ENCODE data around the gene ANKRD66. TPM values are rescaled to one million over a fixed set of nuclear protein-coding genes. Genes with fewer than 3 reads are reported as not detected.
A peak's percentile ranks its signal among the peaks of the same experiment; 100 is the strongest.

ANKRD66 gene
- total and polyA plus RNA-seq, 4 experiments from 2014 or later, result not detected

GRCh38 chr6:46729787-46730326 is 16.9 kb upstream of the ANKRD66 start:
- H3K9me3 ChIP-seq (ENCODE audit: control insufficient read depth in 1 of 2, low read length in 2 of 2), result no peaks in the 10 kb centered on the region
- ChIA-PET CTCF (ENCODE audit: partially characterized antibody) (no interaction called here), POLR2A (ENCODE audit: partially characterized antibody) (no interaction called here)
- no peak overlapping the region for H3K27ac Mint-ChIP-seq
- H3K4me3 ChIP-seq (ENCODE audit: low read length in 2 of 2), result no peak overlapping the region
- DNase-seq, result no peak
- H3K4me1 Mint-ChIP-seq, result peaks cover 0 to 4% (median 3%) of the 10 kb centered on the region in 4 donors
- peaks cover 37 to 40% of the 10 kb centered on the region in 2 donors for H3K27me3 Mint-ChIP-seq
- H3K27me3 ChIP-seq (ENCODE audit: insufficient read depth, low read length), result no peaks in the 10 kb centered on the region
- no peaks in the 10 kb centered on the region for H3K4me1 ChIP-seq (ENCODE audit: insufficient read depth, low read length)
- no peaks in the 10 kb centered on the region for H3K36me3 ChIP-seq (ENCODE audit: insufficient read depth, low read length)
- H3K36me3 Mint-ChIP-seq, result no peaks in the 10 kb centered on the region
- no peak overlapping the region for H3K27ac ChIP-seq (ENCODE audit: low read depth, low read length)
- peaks cover 0 to 4% (median 0%) of the 10 kb centered on the region in 8 donors for H3K9me3 Mint-ChIP-seq
- intact Hi-C loops (cut with micrococcal nuclease), result no loop called here
- no peak overlapping the region for H3K4me3 Mint-ChIP-seq

GRCh38 chr6:46730921-46731461 is 15.7 kb upstream of the ANKRD66 start:
- ChIA-PET POLR2A (ENCODE audit: partially characterized antibody) (no interaction called here), CTCF (ENCODE audit: partially characterized antibody) (no interaction called here)
- Histone ChIP-seq H3K36me3 (ENCODE audit: insufficient read depth, low read length) (no peaks in the 10 kb centered on the region), H3K9me3 (ENCODE audit: control insufficient read depth in 1 of 2, low read length in 2 of 2) (no peaks in the 10 kb centered on the region), H3K27ac (ENCODE audit: low read depth, low read length) (no peak overlapping the region), H3K27me3 (ENCODE audit: insufficient read depth, low read length) (peaks cover 3% of the 10 kb centered on the region), H3K4me1 (ENCODE audit: insufficient read depth, low read length) (no peaks in the 10 kb centered on the region), H3K4me3 (ENCODE audit: low read length in 2 of 2) (no peak overlapping the region)
- Mint-ChIP-seq H3K4me1 (peaks cover 4 to 10% (median 5%) of the 10 kb centered on the region in 4 donors), H3K36me3 (no peaks in the 10 kb centered on the region), H3K27me3 (peaks cover 40 to 45% of the 10 kb centered on the region in 2 donors), H3K9me3 (peaks cover 0 to 5% (median 0%) of the 10 kb centered on the region in 8 donors), H3K27ac (no peak overlapping the region), H3K4me3 (no peak overlapping the region)
- intact Hi-C loops (cut with micrococcal nuclease), result no loop called here
- no peak for DNase-seq

GRCh38 chr6:46733341-46733801 is 13.4 kb upstream of the ANKRD66 start:
- Histone ChIP-seq H3K27ac (ENCODE audit: low read depth, low read length) (no peak overlapping the region), H3K4me1 (ENCODE audit: insufficient read depth, low read length) (no peaks in the 10 kb centered on the region), H3K4me3 (ENCODE audit: low read length in 2 of 2) (no peak overlapping the region), H3K36me3 (ENCODE audit: insufficient read depth, low read length) (no peaks in the 10 kb centered on the region), H3K9me3 (ENCODE audit: control insufficient read depth in 1 of 2, low read length in 2 of 2) (no peaks in the 10 kb centered on the region), H3K27me3 (ENCODE audit: insufficient read depth, low read length) (peaks cover 7% of the 10 kb centered on the region)
- ChIA-PET POLR2A (ENCODE audit: partially characterized antibody) (no interaction called here), CTCF (ENCODE audit: partially characterized antibody) (no interaction called here)
- H3K4me3 Mint-ChIP-seq, result peak overlapping the region in 2 of 8 donors; percentile 42 to 43
- H3K27ac Mint-ChIP-seq, result no peak overlapping the region
- DNase-seq, result no peak
- H3K27me3 Mint-ChIP-seq, result peaks cover 43 to 47% of the 10 kb centered on the region in 2 donors
- no peaks in the 10 kb centered on the region for H3K36me3 Mint-ChIP-seq
- H3K9me3 Mint-ChIP-seq, result peaks cover 0 to 5% (median 0%) of the 10 kb centered on the region in 8 donors
- H3K4me1 Mint-ChIP-seq, result peaks cover 4 to 15% (median 5%) of the 10 kb centered on the region in 4 donors
- intact Hi-C loops (cut with micrococcal nuclease), result no loop called here

GRCh38 chr6:46734867-46735719 is 11.6 kb upstream of the ANKRD66 start, which contains the start of gene PLA2G7:
PLA2G7 (minus strand) TSS chr6:46735375; CDS start chr6:46722891, 12,484 bp downstream.
- Histone ChIP-seq H3K27ac (ENCODE audit: low read depth, low read length) (no peak within 1 kb of the TSS), H3K9me3 (ENCODE audit: control insufficient read depth in 1 of 2, low read length in 2 of 2) (no peaks in the 10 kb centered on the region), H3K4me1 (ENCODE audit: insufficient read depth, low read length) (no peaks in the 10 kb centered on the region), H3K27me3 (ENCODE audit: insufficient read depth, low read length) (peaks cover 7% of the 10 kb centered on the region), H3K4me3 (ENCODE audit: low read length in 2 of 2) (no peak within 1 kb of the TSS), H3K36me3 (ENCODE audit: insufficient read depth, low read length) (no peaks in the 10 kb centered on the region)
- Mint-ChIP-seq H3K9me3 (peaks cover 0 to 8% (median 0%) of the 10 kb centered on the region in 8 donors), H3K27me3 (peaks cover 42 to 47% of the 10 kb centered on the region in 2 donors), H3K4me3 (peak within 1 kb of the TSS in 6 of 8 donors; percentile 25 to 68 (median 34)), H3K36me3 (no peaks in the 10 kb centered on the region), H3K27ac (no peak within 1 kb of the TSS), H3K4me1 (peaks cover 4 to 15% (median 5%) of the 10 kb centered on the region in 4 donors)
- ChIA-PET POLR2A (ENCODE audit: partially characterized antibody) (no interaction called here), CTCF (ENCODE audit: partially characterized antibody) (no interaction called here)
- intact Hi-C loops (cut with micrococcal nuclease), result no loop called here
- no peak for DNase-seq

GRCh38 chr6:46735720-46736031 is 11.1 kb upstream of the ANKRD66 start:
- no peaks in the 10 kb centered on the region for H3K36me3 Mint-ChIP-seq
- no peak overlapping the region for H3K4me3 ChIP-seq (ENCODE audit: low read length in 2 of 2)
- peaks cover 0 to 8% (median 0%) of the 10 kb centered on the region in 8 donors for H3K9me3 Mint-ChIP-seq
- POLR2A ChIA-PET (ENCODE audit: partially characterized antibody), result no interaction called here
- DNase-seq, result no peak
- peaks cover 42 to 46% of the 10 kb centered on the region in 2 donors for H3K27me3 Mint-ChIP-seq
- intact Hi-C loops (cut with micrococcal nuclease), result no loop called here
- H3K36me3 ChIP-seq (ENCODE audit: insufficient read depth, low read length), result no peaks in the 10 kb centered on the region
- no peak overlapping the region for H3K27ac Mint-ChIP-seq
- peaks cover 7% of the 10 kb centered on the region for H3K27me3 ChIP-seq (ENCODE audit: insufficient read depth, low read length)
- H3K9me3 ChIP-seq (ENCODE audit: control insufficient read depth in 1 of 2, low read length in 2 of 2), result no peaks in the 10 kb centered on the region
- peaks cover 4 to 15% (median 5%) of the 10 kb centered on the region in 4 donors for H3K4me1 Mint-ChIP-seq
- no peak overlapping the region for H3K27ac ChIP-seq (ENCODE audit: low read depth, low read length)
- peak overlapping the region in 1 of 8 donors; percentile 66 for H3K4me3 Mint-ChIP-seq
- CTCF ChIA-PET (ENCODE audit: partially characterized antibody), result no interaction called here
- no peaks in the 10 kb centered on the region for H3K4me1 ChIP-seq (ENCODE audit: insufficient read depth, low read length)

GRCh38 chr6:46736906-46737305 is 9.8 kb upstream of the ANKRD66 start:
- peaks cover 4 to 15% (median 5%) of the 10 kb centered on the region in 4 donors for H3K4me1 Mint-ChIP-seq
- H3K36me3 Mint-ChIP-seq, result no peaks in the 10 kb centered on the region
- DNase-seq, result no peak
- ChIA-PET POLR2A (ENCODE audit: partially characterized antibody) (no interaction called here), CTCF (ENCODE audit: partially characterized antibody) (no interaction called here)
- no peaks in the 10 kb centered on the region for H3K4me1 ChIP-seq (ENCODE audit: insufficient read depth, low read length)
- peaks cover 0 to 11% (median 0%) of the 10 kb centered on the region in 8 donors for H3K9me3 Mint-ChIP-seq
- H3K36me3 ChIP-seq (ENCODE audit: insufficient read depth, low read length), result no peaks in the 10 kb centered on the region
- H3K27me3 ChIP-seq (ENCODE audit: insufficient read depth, low read length), result peaks cover 7% of the 10 kb centered on the region
- no peak overlapping the region for H3K4me3 ChIP-seq (ENCODE audit: low read length in 2 of 2)
- intact Hi-C loops (cut with micrococcal nuclease), result no loop called here
- no peak overlapping the region for H3K27ac ChIP-seq (ENCODE audit: low read depth, low read length)
- no peaks in the 10 kb centered on the region for H3K9me3 ChIP-seq (ENCODE audit: control insufficient read depth in 1 of 2, low read length in 2 of 2)
- H3K4me3 Mint-ChIP-seq, result no peak overlapping the region
- peaks cover 34 to 38% of the 10 kb centered on the region in 2 donors for H3K27me3 Mint-ChIP-seq
- peak overlapping the region in 1 of 7 donors; percentile 75 for H3K27ac Mint-ChIP-seq

- Histone ChIP-seq H3K36me3 (ENCODE audit: insufficient read depth, low read length) (no peaks in the 10 kb centered on the region), H3K9me3 (ENCODE audit: control insufficient read depth in 1 of 2, low read length in 2 of 2) (no peaks in the 10 kb centered on the region), H3K4me3 (ENCODE audit: low read length in 2 of 2) (no peak overlapping the region), H3K4me1 (ENCODE audit: insufficient read depth, low read length) (no peaks in the 10 kb centered on the region), H3K27ac (ENCODE audit: low read depth, low read length) (no peak overlapping the region), H3K27me3 (ENCODE audit: insufficient read depth, low read length) (peaks cover 4% of the 10 kb centered on the region)
- CTCF ChIA-PET (ENCODE audit: partially characterized antibody), result no interaction called here
- Mint-ChIP-seq H3K4me3 (no peak overlapping the region), H3K36me3 (no peaks in the 10 kb centered on the region), H3K9me3 (peaks cover 0 to 5% (median 0%) of the 10 kb centered on the region in 8 donors), H3K27me3 (peaks cover 13 to 17% of the 10 kb centered on the region in 2 donors), H3K27ac (no peak overlapping the region), H3K4me1 (peaks cover 0 to 1% (median 0%) of the 10 kb centered on the region in 4 donors)
- intact Hi-C loops (cut with micrococcal nuclease), result no loop called here
- DNase-seq, result no peak
- POLR2A ChIA-PET (ENCODE audit: partially characterized antibody), result no interaction called here
These were observed 5.3 kb upstream of the ANKRD66 start for GRCh38 chr6:46741482-46741881.
